HepG2 (cell line): ENCODE measurements around the gene TRERF1. TPM values are rescaled to one million over a fixed set of nuclear protein-coding genes. Genes with fewer than 3 reads are reported as not detected.
A peak's percentile ranks its signal among the peaks of the same experiment; 100 is the strongest.

Experiments
- BHLHE40 ChIP-seq: IDR thresholded peaks from 2 replicates; pipeline ENCODE4 v1.6.1; 2011; ENCODE audit warnings: low read length, improper control_type of control experiment
- CHCHD3 ChIP-seq: sonication (generic); formaldehyde crosslinking; IDR thresholded peaks from 2 replicates; pipeline ENCODE4 v1.8.0; 2022; ENCODE audit warnings: mild to moderate bottlenecking, missing genetic modification reagents, moderate library complexity
- MIER3 ChIP-seq: IDR thresholded peaks from 2 replicates; pipeline ENCODE4 v1.6.1; 2016; ENCODE audit warnings: missing compliant biosample characterization, borderline replicate concordance
- MXD1 ChIP-seq: sonication (generic); formaldehyde crosslinking; IDR thresholded peaks from 2 replicates; pipeline ENCODE4 v1.4.0; 2020; ENCODE audit warnings: mild to moderate bottlenecking, missing genetic modification reagents
- RAD21 ChIP-seq: fragments of 450-650 bp; formaldehyde crosslinking; IDR thresholded peaks from 2 replicates; pipeline ENCODE4 v1.5.0; 2020; ENCODE audit warnings: mild to moderate bottlenecking
- TBX2 ChIP-seq: sonication (generic); formaldehyde crosslinking; IDR thresholded peaks from 2 replicates; pipeline ENCODE4 v1.5.0; 2020; ENCODE audit warnings: missing genetic modification reagents, mild to moderate bottlenecking, borderline replicate concordance
- ZNF333 ChIP-seq: sonication (generic); formaldehyde crosslinking; IDR thresholded peaks from 2 replicates; pipeline ENCODE4 v1.4.0; 2020; ENCODE audit warnings: mild to moderate bottlenecking, missing genetic modification reagents, borderline replicate concordance
- ZNF503 ChIP-seq: sonication (generic); formaldehyde crosslinking; IDR thresholded peaks from 2 replicates; pipeline ENCODE4 v1.4.0; 2020; ENCODE audit warnings: missing genetic modification reagents
- ZNF713 ChIP-seq: sonication (generic); formaldehyde crosslinking; IDR thresholded peaks from 2 replicates; pipeline ENCODE4 v1.4.0; 2020; ENCODE audit warnings: mild to moderate bottlenecking, missing genetic modification reagents
- ZNF816 ChIP-seq: sonication (generic); formaldehyde crosslinking; IDR thresholded peaks from 2 replicates; pipeline ENCODE4 v1.8.0; 2022; ENCODE audit warnings: missing genetic modification reagents, mild to moderate bottlenecking, borderline replicate concordance
- ZZZ3 ChIP-seq: sonication (generic); formaldehyde crosslinking; IDR thresholded peaks from 2 replicates; pipeline ENCODE4 v1.4.0; 2020; ENCODE audit warnings: missing genetic modification reagents, mild to moderate bottlenecking, borderline replicate concordance
- polyA plus RNA-seq, 8 experiments: library from polyadenylated mRNA; depleted of rRNA in 3 of 8; stranded (reverse) in 7 of 8; unstranded in 1 of 8; fragments of >200 nt; fragmentation: Illumina TruSeq in 4 of 8; extraction: Trizol in 4 of 8; gene quantifications; 2 replicates each; pipeline versions ENCODE4 v1.2.1 to v1.2.3, GENCODE V29; 2011 to 2016; ENCODE audit warnings: low read depth in 4 of 8, missing spikeins in 1 of 8, mixed read lengths in 1 of 8; ENCODE audit not compliant: insufficient read depth in 1 of 8
- total RNA-seq, 5 experiments: library from RNA; depleted of rRNA; stranded (reverse); fragments of >200 nt; fragmentation: Illumina TruSeq; extraction: Trizol; gene quantifications; 2 replicates each; pipeline ENCODE4 v1.2.3, GENCODE V29; 2016; ENCODE audit warnings: low read depth in 1 of 5

The TRERF1 gene
- total and polyA plus RNA-seq, 2 of the 13 experiments (the other 11 are each of a cell fraction or from before 2014, with no cell fraction given): 0.02 TPM; not detected in 1

GRCh38 chr6:42452171-42453030 lies 675 bp upstream of the TRERF1 start (continued):
- TF ChIP-seq ZNF713 (CRISPR knock-in tag) (no peak), TBX2 (no peak), BHLHE40 (no peak), MIER3 (CRISPR knock-in tag) (no peak), ZZZ3 (CRISPR knock-in tag) (no peak), RAD21 (CRISPR knock-in tag) (no peak), MXD1 (CRISPR knock-in tag) (peak; percentile 51; the same call in 1 of the 2 replicates), CHCHD3 (CRISPR knock-in tag) (no peak), ZNF503 (CRISPR knock-in tag) (no peak), ZNF816 (CRISPR knock-in tag) (no peak), ZNF333 (no peak)
